CD4-positive, alpha-beta T cell treated with Interleukin-2 at 100 ng/mL for 4 hours (primary cell): ENCODE measurements around the gene FYN.

Source experiments
- DNase-seq: peaks from one replicate; pipeline ENCODE4 v3.0.0-alpha.2; 2020; ENCODE audit warnings: low spot score

The FYN gene

GRCh38 chr6:111707773-111708172 lies 165.5 kb downstream of the FYN start:
- DNase-seq: no peak

GRCh38 chr6:111706841-111707391 lies 166.3 kb downstream of the FYN start:
- no peak for DNase-seq

- no peak for DNase-seq
Measured at GRCh38 chr6:111703723-111704122, 169.5 kb downstream of the FYN start.

GRCh38 chr6:111702268-111702667 lies 171.0 kb downstream of the FYN start:
- DNase-seq: no peak

GRCh38 chr6:111701146-111701545 lies 172.1 kb downstream of the FYN start:
- DNase-seq: no peak

GRCh38 chr6:111700135-111700690 lies 173.0 kb downstream of the FYN start:
- DNase-seq: no peak

GRCh38 chr6:111699123-111699522 lies 174.1 kb downstream of the FYN start:
- DNase-seq: no peak

GRCh38 chr6:111696814-111697213 lies 176.4 kb downstream of the FYN start:
- DNase-seq: no peak

- no peak for DNase-seq
Measured at GRCh38 chr6:111692327-111693164, 180.7 kb downstream of the FYN start.

GRCh38 chr6:111691345-111692225 lies 181.7 kb downstream of the FYN start:
- DNase-seq: no peak

GRCh38 chr6:111689946-111690345 lies 183.3 kb downstream of the FYN start:
- no peak for DNase-seq

GRCh38 chr6:111689419-111689818 lies 183.8 kb downstream of the FYN start:
- DNase-seq: no peak

GRCh38 chr6:111688331-111688730 lies 184.9 kb downstream of the FYN start:
- no peak for DNase-seq

- DNase-seq: no peak
Measured at GRCh38 chr6:111687652-111688051, 185.6 kb downstream of the FYN start.

GRCh38 chr6:111686932-111687266 lies 186.4 kb downstream of the FYN start:
- DNase-seq: no peak

- DNase-seq: no peak
Measured at GRCh38 chr6:111686249-111686931, 186.9 kb downstream of the FYN start.

- DNase-seq: no peak
Measured at GRCh38 chr6:111685526-111685925, 187.7 kb downstream of the FYN start.

- no peak for DNase-seq
Measured at GRCh38 chr6:111685058-111685457, 188.2 kb downstream of the FYN start.

- peak; percentile 7 for DNase-seq
Measured at GRCh38 chr6:111683749-111684267, 189.4 kb downstream of the FYN start.

- no peak for DNase-seq
Measured at GRCh38 chr6:111683157-111683556, 190.1 kb downstream of the FYN start.

- no peak for DNase-seq
Measured at GRCh38 chr6:111681860-111682259, 191.4 kb downstream of the FYN start.
